ENCODE data around the gene PHLDB3. TPM values are rescaled to one million over a fixed set of nuclear protein-coding genes. Genes with fewer than 3 reads are reported as not detected.

PHLDB3 gene
- total RNA-seq, 4 donors from 2014 or later: 10.2 to 28.7 (median 16.5) TPM

GRCh38 chr19:43501661-43502418, 2.7 kb downstream of the PHLDB3 start:
- no peak overlapping the region for H3K27ac ChIP-seq
- 44 to 87% methylated on average over 1 to 43 of the region's 43 CpGs for WGBS, 2 donors (ENCODE audit: low coverage in 1 of 2)
- no peak for DNase-seq
- in situ Hi-C loops (cut with MboI; ENCODE audit: low pct_ligation_motif_present in 1 of 4, low pct_unique_long_range_greater_than_20kb in 1 of 4, low sequenced_read_pairs in 3 of 4) (no loop called here), intact Hi-C loops (cut with DNase I; ENCODE audit: low total_unique reads) (loop anchor here (2.0 kb wide), 1 partner anchor 27 kb away; no protein-coding TSS in a partner anchor)
- TF ChIP-seq EP300 (IDR thresholded peaks at IDR 0.05; ENCODE audit: low read depth) (no peak), POLR2A (IDR thresholded peaks at IDR 0.05) (no peak), CTCF (IDR thresholded peaks at IDR 0.05) (no peak), POLR2AphosphoS5 (IDR thresholded peaks at IDR 0.05) (no peak)
- H3K27me3 ChIP-seq: no peaks in the 10 kb centered on the region
- H3K9me3 ChIP-seq: no peaks in the 10 kb centered on the region
- peaks cover 9 to 31% (median 17%) of the 10 kb centered on the region in 4 donors for H3K4me1 ChIP-seq
- peak overlapping the region in 1 of 4 donors; percentile 6 for H3K4me3 ChIP-seq
- peaks cover 0 to 7% (median 0%) of the 10 kb centered on the region in 4 donors for H3K36me3 ChIP-seq

DNA sequence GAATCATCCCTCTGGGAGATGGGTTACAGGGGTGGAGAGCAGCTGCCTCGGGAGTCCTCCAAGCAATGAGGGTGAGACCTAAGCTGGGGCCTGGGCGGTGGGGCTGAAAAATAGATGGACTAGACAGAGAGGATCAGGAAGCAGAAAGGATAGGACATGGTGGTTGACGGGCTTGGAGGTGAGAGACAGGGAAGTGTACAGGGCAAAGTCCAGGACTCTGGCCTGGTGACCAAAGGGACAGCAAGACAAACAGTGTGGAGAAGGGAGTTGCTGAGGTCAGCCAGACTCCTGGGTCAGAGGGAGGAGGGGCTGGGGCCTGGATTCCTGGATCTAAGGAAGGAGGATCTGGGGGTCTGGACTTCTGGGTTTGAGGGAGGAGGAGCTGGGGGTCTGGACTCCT, 5.5 kb downstream of the PHLDB3 start:
- Histone ChIP-seq H3K9me3 (no peaks in the 10 kb centered on the region), H3K27me3 (no peaks in the 10 kb centered on the region), H3K36me3 (peaks cover 0 to 15% (median 2%) of the 10 kb centered on the region in 4 donors), H3K27ac (peak overlapping the region in 1 of 4 donors; percentile 29), H3K4me3 (no peak overlapping the region), H3K4me1 (peaks cover 6 to 22% (median 7%) of the 10 kb centered on the region in 4 donors)
- in situ Hi-C loops (cut with MboI; ENCODE audit: low pct_ligation_motif_present in 1 of 4, low pct_unique_long_range_greater_than_20kb in 1 of 4, low sequenced_read_pairs in 3 of 4): no loop called here
- WGBS, 2 donors (ENCODE audit: low coverage in 1 of 2): 75 to 81% methylated on average over 2 to 3 of the region's 3 CpGs
- peak; percentile 31 for DNase-seq
- intact Hi-C loops (cut with DNase I; ENCODE audit: low total_unique reads): no loop called here
- TF ChIP-seq POLR2A (IDR thresholded peaks at IDR 0.05): no peak
- no peak for TF ChIP-seq EP300 (IDR thresholded peaks at IDR 0.05; ENCODE audit: low read depth)
- TF ChIP-seq CTCF (IDR thresholded peaks at IDR 0.05): no peak
- TF ChIP-seq POLR2AphosphoS5 (IDR thresholded peaks at IDR 0.05): no peak

DNA sequence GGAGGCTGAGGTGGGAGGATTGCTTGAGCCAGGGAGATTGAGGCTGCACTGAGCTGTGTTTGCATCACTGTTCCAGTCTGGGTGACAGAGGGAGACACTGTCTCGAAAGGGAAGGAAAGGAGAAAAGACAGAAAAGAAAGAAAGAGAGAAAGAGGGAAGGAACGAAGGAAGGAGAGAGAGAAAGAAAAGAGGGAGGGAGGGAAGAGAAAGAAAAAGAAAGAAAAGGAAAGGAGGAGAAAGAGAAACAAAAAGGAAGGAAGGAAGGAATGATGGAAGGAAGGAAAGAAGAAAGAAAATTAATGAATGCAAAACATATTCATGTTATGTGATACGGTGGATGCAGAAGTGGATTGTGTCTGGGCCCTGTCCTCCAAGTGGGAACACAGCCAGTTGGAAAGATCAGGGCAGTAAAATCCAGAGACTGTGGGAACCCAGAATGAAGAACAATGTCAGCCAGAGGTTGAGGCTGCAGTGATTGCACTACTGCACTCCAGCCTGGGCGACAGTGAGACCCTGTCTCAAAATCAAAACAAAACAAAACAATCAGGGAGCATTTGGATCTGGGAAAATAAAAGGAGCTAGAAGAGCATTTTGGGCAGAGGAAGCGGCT, 6.2 kb downstream of the PHLDB3 start:
- Histone ChIP-seq H3K27ac (peak overlapping the region in 1 of 4 donors; percentile 29), H3K36me3 (peaks cover 0 to 15% (median 2%) of the 10 kb centered on the region in 4 donors), H3K4me1 (peaks cover 6 to 21% (median 7%) of the 10 kb centered on the region in 4 donors), H3K27me3 (no peaks in the 10 kb centered on the region), H3K9me3 (no peaks in the 10 kb centered on the region), H3K4me3 (no peak overlapping the region)
- in situ Hi-C loops (cut with MboI; ENCODE audit: low pct_ligation_motif_present in 1 of 4, low pct_unique_long_range_greater_than_20kb in 1 of 4, low sequenced_read_pairs in 3 of 4) (no loop called here), intact Hi-C loops (cut with DNase I; ENCODE audit: low total_unique reads) (no loop called here)
- TF ChIP-seq POLR2AphosphoS5 (IDR thresholded peaks at IDR 0.05) (no peak), CTCF (IDR thresholded peaks at IDR 0.05) (no peak), EP300 (IDR thresholded peaks at IDR 0.05; ENCODE audit: low read depth) (no peak), POLR2A (IDR thresholded peaks at IDR 0.05) (no peak)
- DNase-seq: no peak
- 74 to 76% methylated on average over 3 to 5 of the region's 5 CpGs for WGBS, 2 donors (ENCODE audit: low coverage in 1 of 2)

- no peak overlapping the region for H3K27ac ChIP-seq
- H3K4me1 ChIP-seq: peaks cover 0 to 10% (median 4%) of the 10 kb centered on the region in 4 donors
- H3K36me3 ChIP-seq: peaks cover 0 to 15% (median 2%) of the 10 kb centered on the region in 4 donors
- in situ Hi-C loops (cut with MboI; ENCODE audit: low pct_ligation_motif_present in 1 of 4, low pct_unique_long_range_greater_than_20kb in 1 of 4, low sequenced_read_pairs in 3 of 4) (no loop called here), intact Hi-C loops (cut with DNase I; ENCODE audit: low total_unique reads) (no loop called here)
- H3K9me3 ChIP-seq: no peaks in the 10 kb centered on the region
- no peak for DNase-seq
- H3K4me3 ChIP-seq: no peak overlapping the region
- H3K27me3 ChIP-seq: no peaks in the 10 kb centered on the region
- 94% methylated on average over 7 of the region's 7 CpGs; no CpG with 5 or more reads in 1 of the 2 donors for WGBS, 2 donors (ENCODE audit: low coverage in 1 of 2)
- TF ChIP-seq POLR2A (IDR thresholded peaks at IDR 0.05) (no peak), EP300 (IDR thresholded peaks at IDR 0.05; ENCODE audit: low read depth) (no peak), CTCF (IDR thresholded peaks at IDR 0.05) (no peak), POLR2AphosphoS5 (IDR thresholded peaks at IDR 0.05) (no peak)
Measured at GRCh38 chr19:43496960-43497359, 7.6 kb downstream of the PHLDB3 start.
